B cell (primary cell): ENCODE results near the gene PYDC1. TPM values are rescaled to one million over a fixed set of nuclear protein-coding genes. Genes with fewer than 3 reads are reported as not detected.

Experiments used
- ATAC-seq: fragments of 200-7000 bp; cut with Tn5 transposase; one replicate; pipeline ENCODE4 v1.10.0; 2021; ENCODE audit warnings: low read depth, mild to moderate bottlenecking, moderate number of reproducible peaks, moderate library complexity
- CTCF ChIA-PET: fragments of 350-600 bp; sonication (Branson Sonifier 250); formaldehyde crosslinking; loops from one replicate; lab custom pipeline; 2021; ENCODE audit warnings: antibody characterized with exemption, inconsistent platforms; lab: Charles Lee
- POLR2A ChIA-PET: fragments of 350-600 bp; sonication (Branson Sonifier 250); formaldehyde crosslinking; loops from one replicate; lab custom pipeline; 2021; ENCODE audit warnings: antibody characterized with exemption; lab: Charles Lee
- DNase-seq: peaks from one replicate; pipeline ENCODE4 v3.0.0; 2013
- H2AFZ ChIP-seq: 2 replicates; pipeline ENCODE4 v1.6.1; 2012; ENCODE audit warnings: mild to moderate bottlenecking, low read depth, low read length; ENCODE audit not compliant: insufficient read depth, poor library complexity, severe bottlenecking
- H3K27ac ChIP-seq, 2 donors: 1 replicate in 1 of 2; 2 replicates in 1 of 2; pipeline ENCODE4 v1.5.1; 2012 to 2013; ENCODE audit warnings: low read length in 2 of 2, mild to moderate bottlenecking in 2 of 2, moderate library complexity in 1 of 2
- H3K27me3 ChIP-seq, 4 experiments: fragments of 200-600 bp in 1 of 4; sonication (generic) in 1 of 4; replicated peaks in 1 of 4; 1 replicate in 2 of 4; 2 replicates in 2 of 4; pipeline versions ENCODE4 v1.6.1 to v1.7.0; 2013 to 2016; ENCODE audit warnings: low read length in 3 of 4, mild to moderate bottlenecking in 2 of 4, mixed read lengths in 1 of 4, moderate library complexity in 1 of 4; ENCODE audit not compliant: insufficient read depth in 4 of 4, control insufficient read depth in 3 of 4; ENCODE audit errors: control extremely low read depth in 1 of 4
- H3K36me3 ChIP-seq, 2 experiments: replicated peaks in 1 of 2; 1 replicate in 1 of 2; 2 replicates in 1 of 2; pipeline versions ENCODE4 v1.6.1 to v1.7.1; 2013; ENCODE audit warnings: low read length in 1 of 2; ENCODE audit not compliant: insufficient read depth in 2 of 2, control insufficient read depth in 1 of 2; ENCODE audit errors: control extremely low read depth in 1 of 2, extremely low read depth in 1 of 2
- H3K4me1 ChIP-seq, 2 donors: fragments of 200-600 bp in 1 of 2; sonication (generic) in 1 of 2; 1 replicate in 1 of 2; 2 replicates in 1 of 2; pipeline versions ENCODE4 v1.5.1 to v1.6.1; 2013 to 2017; ENCODE audit warnings: low read length in 2 of 2; ENCODE audit not compliant: control insufficient read depth in 2 of 2, insufficient read depth in 2 of 2
- H3K4me2 ChIP-seq: replicated peaks from 2 replicates; pipeline ENCODE3; 2012; ENCODE audit warnings: mild to moderate bottlenecking, low read depth, low read length; ENCODE audit not compliant: poor library complexity, severe bottlenecking
- H3K4me3 ChIP-seq, 5 experiments: fragments of 200-600 bp in 1 of 5; sonication (generic) in 1 of 5; 1 replicate in 3 of 5; 2 replicates in 2 of 5; pipeline versions ENCODE4 v1.5.1 to v1.7.0; 2011 to 2016; ENCODE audit warnings: low read length in 4 of 5, mild to moderate bottlenecking in 4 of 5, low read depth in 2 of 5, control low read depth in 1 of 5, moderate library complexity in 1 of 5; ENCODE audit not compliant: insufficient read depth in 1 of 5; ENCODE audit errors: control extremely low read depth in 1 of 5, extremely low read depth in 1 of 5
- H3K79me2 ChIP-seq: fragments of 200-600 bp; sonication (generic); one replicate; pipeline ENCODE4 v1.6.0; 2016; ENCODE audit warnings: low read length; ENCODE audit not compliant: control insufficient read depth, insufficient read depth
- H3K9ac ChIP-seq: fragments of 200-600 bp; sonication (generic); 2 replicates; pipeline ENCODE4 v1.6.1; 2017; ENCODE audit warnings: mild to moderate bottlenecking, low read length, moderate library complexity
- H3K9me3 ChIP-seq, 3 donors: one replicate each; pipeline versions ENCODE4 v1.6.1 to v1.7.1; 2013; ENCODE audit warnings: low read length in 2 of 3; ENCODE audit not compliant: control insufficient read depth in 2 of 3, insufficient read depth in 1 of 3; ENCODE audit errors: control extremely low read depth in 1 of 3
- H4K20me1 ChIP-seq: 2 replicates; pipeline ENCODE4 v1.6.0; 2012; ENCODE audit warnings: mild to moderate bottlenecking, low read length; ENCODE audit not compliant: insufficient read depth, control insufficient read depth, poor library complexity, severe bottlenecking
- H3K27ac Mint-ChIP-seq: one replicate; pipeline ENCODE4 v1.8.0; 2021; ENCODE audit warnings: mixed read lengths
- H3K27me3 Mint-ChIP-seq: one replicate; pipeline ENCODE4 v1.8.0; 2021; ENCODE audit warnings: mixed read lengths
- H3K4me1 Mint-ChIP-seq: one replicate; pipeline ENCODE4 v1.8.0; 2021; ENCODE audit warnings: mixed read lengths
- H3K4me3 Mint-ChIP-seq: one replicate; pipeline ENCODE4 v1.8.0; 2021; ENCODE audit warnings: mixed read lengths
- H3K9me3 Mint-ChIP-seq: one replicate; pipeline ENCODE4 v1.8.0; 2022; ENCODE audit warnings: mixed read lengths; ENCODE audit not compliant: insufficient read depth
- CTCF ChIP-seq: fragments of 200-600 bp; IDR thresholded peaks from one replicate; pipeline ENCODE4 v1.8.0; 2022; ENCODE audit warnings: antibody characterized with exemption, mild to moderate bottlenecking
- EZH2 ChIP-seq: IDR thresholded peaks from 2 replicates; pipeline ENCODE4 v1.6.1; 2012; ENCODE audit warnings: borderline replicate concordance, low read depth, mild to moderate bottlenecking, moderate library complexity, low read length; ENCODE audit not compliant: insufficient read depth, poor library complexity, severe bottlenecking
- WGBS: methylation state at CpG from one replicate; pipeline ENCODE4 v1.1.5; 2013; ENCODE audit warnings: missing lambda C conversion rate; ENCODE audit not compliant: insufficient coverage; 5-methylcytosine and 5-hydroxymethylcytosine counted together
- intact Hi-C: fragments of 100-400 bp; cut with micrococcal nuclease; formaldehyde crosslinking; loops from one replicate; pipeline ENCODE4 v1.10.0; 2022
- polyA minus RNA-seq: library from RNA; depleted of rRNA, polyadenylated mRNA; stranded (reverse); fragments of >200 nt; gene quantifications from 2 replicates; pipeline ENCODE4 v1.2.3, GENCODE V29; 2012
- polyA plus RNA-seq: library from polyadenylated mRNA; depleted of rRNA; stranded (reverse); fragments of >200 nt; gene quantifications from 2 replicates; pipeline ENCODE4 v1.2.3, GENCODE V29; 2012
- total RNA-seq, 2 donors: library from RNA; stranded (reverse); fragments of 120-200 nt in 1 of 2; gene quantifications; 1 replicate in 1 of 2; 2 replicates in 1 of 2; pipeline versions ENCODE4 v1.2.3 to v1.2.4, GENCODE V29; 2013 to 2022

PYDC1 gene
- not detected in 2 replicates for total RNA-seq
- total RNA-seq (2013) = not detected
- polyA plus RNA-seq = not detected in 2 replicates
- polyA minus RNA-seq = 0.36 TPM in 1 of 2 replicates, not detected in the other

GRCh38 chr16:31216422-31217135 is at the start of gene PYDC1:
Gene PYDC1 (minus strand): TSS chr16:31217135. CDS start chr16:31217028, 107 bp downstream.
- Histone ChIP-seq H3K27ac (no peak within 1 kb of the TSS), H3K79me2 (no peaks in the 10 kb centered on the region), H3K36me3 (no peaks in the 10 kb centered on the region), H3K9me3 (peaks cover 0 to 10% (median 0%) of the 10 kb centered on the region in 3 donors), H4K20me1 (peaks cover 5% of the 10 kb centered on the region), H3K4me1 (peaks cover 41 to 42% of the 10 kb centered on the region in 2 donors), H2AFZ (peak within 1 kb of the TSS; percentile 67), H3K9ac (peak within 1 kb of the TSS; percentile 53), H3K4me2 (peak within 1 kb of the TSS; percentile 78), H3K4me3 (peak within 1 kb of the TSS; percentile 21 to 56 (median 46)), H3K27me3 (peaks cover 0 to 68% (median 33%) of the 10 kb centered on the region in 4 experiments)
- H3K4me3 Mint-ChIP-seq = peak within 1 kb of the TSS; percentile 84
- POLR2A ChIA-PET = interaction anchor here (0.7 to 2.1 kb wide), 5 partner anchors 14 to 75 kb away, joined by 3 to 21 read pairs (median 11); partner anchors contain the start of genes FUS and PYCARD
- ATAC-seq (peak; percentile 7), DNase-seq (peak; percentile 56)
- H3K27me3 Mint-ChIP-seq = peaks cover 48% of the 10 kb centered on the region
- WGBS = 5% methylated on average over 51 of the region's 52 CpGs
- no peak within 1 kb of the TSS for H3K27ac Mint-ChIP-seq
- intact Hi-C loops = no loop called here
- no peaks in the 10 kb centered on the region for H3K9me3 Mint-ChIP-seq
- CTCF ChIA-PET = interaction anchor here (0.8 to 3.9 kb wide), 5 partner anchors 15 to 227 kb away, joined by 3 to 21 read pairs (median 4); partner anchors contain the start of gene PYCARD
- H3K4me1 Mint-ChIP-seq = peaks cover 40% of the 10 kb centered on the region
- TF ChIP-seq EZH2 = peak; percentile 26
- TF ChIP-seq CTCF = no peak
